ENCODE measurements around the gene MACROD2. TPM values are rescaled to one million over a fixed set of nuclear protein-coding genes. Genes with fewer than 3 reads are reported as not detected.

MACROD2 gene
- total RNA-seq, 1 donor from 2014 or later, result 2.4 TPM

- FAIRE-seq, result no peak
- Histone ChIP-seq H3K79me2 (ENCODE audit: insufficient read depth, low read length) (no peaks in the 10 kb centered on the region), H3K9me3 (ENCODE audit: insufficient read depth, low read depth, low read length) (no peaks in the 10 kb centered on the region), H3K9ac (ENCODE audit: low read length) (no peak overlapping the region), H3K4me1 (ENCODE audit: insufficient read depth, low read length) (no peaks in the 10 kb centered on the region), H3K27ac (ENCODE audit: low read depth, low read length) (no peak overlapping the region), H3K36me3 (ENCODE audit: insufficient read depth, low read length) (no peaks in the 10 kb centered on the region), H2AFZ (ENCODE audit: low read depth, low read length) (no peak overlapping the region), H3K4me2 (ENCODE audit: low read length) (no peak overlapping the region), H3K4me3 (ENCODE audit: insufficient read depth, low read depth, low read length) (no peak overlapping the region), H3K27me3 (ENCODE audit: insufficient read depth, low read length) (no peaks in the 10 kb centered on the region), H4K20me1 (ENCODE audit: insufficient read depth, low read length) (no peaks in the 10 kb centered on the region)
- H3K9me3 Mint-ChIP-seq (ENCODE audit: unreplicated experiment), result no peaks in the 10 kb centered on the region
- no peak for TF ChIP-seq CTCF (IDR thresholded peaks at IDR 0.05; ENCODE audit: insufficient read depth, low read depth, low read length)
- TF ChIP-seq EZH2 (IDR thresholded peaks at IDR 0.05; ENCODE audit: insufficient read depth, low read length), result no peak
- no peak overlapping the region for H3K27ac Mint-ChIP-seq (ENCODE audit: unreplicated experiment)
- H3K36me3 Mint-ChIP-seq (ENCODE audit: low read depth, unreplicated experiment), result no peaks in the 10 kb centered on the region
- no peaks in the 10 kb centered on the region for H3K4me1 Mint-ChIP-seq (ENCODE audit: low read depth, unreplicated experiment)
- H3K27me3 Mint-ChIP-seq (ENCODE audit: low read depth, unreplicated experiment), result peaks cover 2% of the 10 kb centered on the region
- no peak for DNase-seq (ENCODE audit: low read depth)
- H3K4me3 Mint-ChIP-seq (ENCODE audit: unreplicated experiment), result no peak overlapping the region
Observed at GRCh38 chr20:15628851-15629353, 1633.6 kb downstream of the MACROD2 start.

- Mint-ChIP-seq H3K9me3 (ENCODE audit: unreplicated experiment) (no peaks in the 10 kb centered on the region), H3K4me1 (ENCODE audit: low read depth, unreplicated experiment) (no peaks in the 10 kb centered on the region), H3K27me3 (ENCODE audit: low read depth, unreplicated experiment) (peaks cover 2% of the 10 kb centered on the region), H3K4me3 (ENCODE audit: unreplicated experiment) (no peak overlapping the region), H3K36me3 (ENCODE audit: low read depth, unreplicated experiment) (no peaks in the 10 kb centered on the region), H3K27ac (ENCODE audit: unreplicated experiment) (no peak overlapping the region)
- Histone ChIP-seq H4K20me1 (ENCODE audit: insufficient read depth, low read length) (no peaks in the 10 kb centered on the region), H3K27ac (ENCODE audit: low read depth, low read length) (no peak overlapping the region), H3K4me3 (ENCODE audit: insufficient read depth, low read depth, low read length) (no peak overlapping the region), H3K4me1 (ENCODE audit: insufficient read depth, low read length) (no peaks in the 10 kb centered on the region), H3K9me3 (ENCODE audit: insufficient read depth, low read depth, low read length) (no peaks in the 10 kb centered on the region), H3K9ac (ENCODE audit: low read length) (no peak overlapping the region), H3K27me3 (ENCODE audit: insufficient read depth, low read length) (no peaks in the 10 kb centered on the region), H3K36me3 (ENCODE audit: insufficient read depth, low read length) (no peaks in the 10 kb centered on the region), H3K4me2 (ENCODE audit: low read length) (no peak overlapping the region), H3K79me2 (ENCODE audit: insufficient read depth, low read length) (no peaks in the 10 kb centered on the region), H2AFZ (ENCODE audit: low read depth, low read length) (no peak overlapping the region)
- TF ChIP-seq CTCF (IDR thresholded peaks at IDR 0.05; ENCODE audit: insufficient read depth, low read depth, low read length), result no peak
- FAIRE-seq (no peak), DNase-seq (ENCODE audit: low read depth) (no peak)
Observed at GRCh38 chr20:15630360-15630759, 1635.0 kb downstream of the MACROD2 start.

- Mint-ChIP-seq H3K27ac (ENCODE audit: unreplicated experiment) (no peak overlapping the region), H3K4me3 (ENCODE audit: unreplicated experiment) (no peak overlapping the region)
- no peak for FAIRE-seq
Observed at GRCh38 chr20:15632680-15633079, 1637.4 kb downstream of the MACROD2 start.

More at GRCh38 chr20:15632680-15633079, 1637.4 kb downstream of the MACROD2 start:
- no peaks in the 10 kb centered on the region for H3K36me3 ChIP-seq (ENCODE audit: insufficient read depth, low read length)
- Mint-ChIP-seq H3K36me3 (ENCODE audit: low read depth, unreplicated experiment) (no peaks in the 10 kb centered on the region), H3K9me3 (ENCODE audit: unreplicated experiment) (no peaks in the 10 kb centered on the region), H3K4me1 (ENCODE audit: low read depth, unreplicated experiment) (no peaks in the 10 kb centered on the region), H3K27me3 (ENCODE audit: low read depth, unreplicated experiment) (peaks cover 2% of the 10 kb centered on the region)
- no peak overlapping the region for H3K4me3 ChIP-seq (ENCODE audit: insufficient read depth, low read depth, low read length)
- DNase-seq (ENCODE audit: low read depth), result no peak
- H3K9me3 ChIP-seq (ENCODE audit: insufficient read depth, low read depth, low read length), result no peaks in the 10 kb centered on the region
- no peak overlapping the region for H3K27ac ChIP-seq (ENCODE audit: low read depth, low read length)
- TF ChIP-seq CTCF (IDR thresholded peaks at IDR 0.05; ENCODE audit: insufficient read depth, low read depth, low read length) (no peak), EZH2 (IDR thresholded peaks at IDR 0.05; ENCODE audit: insufficient read depth, low read length) (no peak)
- no peak overlapping the region for H3K4me2 ChIP-seq (ENCODE audit: low read length)
- H4K20me1 ChIP-seq (ENCODE audit: insufficient read depth, low read length), result no peaks in the 10 kb centered on the region
- H3K9ac ChIP-seq (ENCODE audit: low read length), result no peak overlapping the region
- no peak overlapping the region for H2AFZ ChIP-seq (ENCODE audit: low read depth, low read length)
- H3K4me1 ChIP-seq (ENCODE audit: insufficient read depth, low read length), result no peaks in the 10 kb centered on the region
- no peaks in the 10 kb centered on the region for H3K27me3 ChIP-seq (ENCODE audit: insufficient read depth, low read length)
- H3K79me2 ChIP-seq (ENCODE audit: insufficient read depth, low read length), result no peaks in the 10 kb centered on the region
